ENCODE results near the gene ZNF134. TPM values are rescaled to one million over a fixed set of nuclear protein-coding genes. Genes with fewer than 3 reads are reported as not detected.
A peak's percentile ranks its signal among the peaks of the same experiment; 100 is the strongest.

Gene ZNF134
- total RNA-seq = 34.8 and 40.6 TPM in 2 replicates

- H3K36me3 ChIP-seq (ENCODE audit: control insufficient read depth, insufficient read depth, low read length) = no peaks in the 10 kb centered on the region
- H3K27me3 ChIP-seq (ENCODE audit: control insufficient read depth, insufficient read depth, low read length) = no peaks in the 10 kb centered on the region
- H3K4me3 ChIP-seq (ENCODE audit: low read depth, low read length) = peak within 1 kb of the TSS; percentile 96
- TF ChIP-seq CTCF (IDR thresholded peaks at IDR 0.05; ENCODE audit: insufficient read depth, low read length, poor library complexity, severe bottlenecking) = peak; percentile 14
- DNase-seq (ENCODE audit: low read depth) = peak; percentile 77
Measured at GRCh38 chr19:57613941-57614743, at the start of gene ZNF134. TSS of gene ZNF134 (plus strand) at chr19:57614242. CDS start at chr19:57619469, 5,227 bp downstream.

- Histone ChIP-seq H3K4me3 (ENCODE audit: low read depth, low read length) (no peak overlapping the region), H3K36me3 (ENCODE audit: control insufficient read depth, insufficient read depth, low read length) (no peaks in the 10 kb centered on the region), H3K27me3 (ENCODE audit: control insufficient read depth, insufficient read depth, low read length) (no peaks in the 10 kb centered on the region)
- no peak for TF ChIP-seq CTCF (IDR thresholded peaks at IDR 0.05; ENCODE audit: insufficient read depth, low read length, poor library complexity, severe bottlenecking)
- no peak for DNase-seq (ENCODE audit: low read depth)
Measured at GRCh38 chr19:57566396-57567265, 47.4 kb upstream of the ZNF134 start.

GRCh38 chr19:57570707-57571106 lies 43.3 kb upstream of the ZNF134 start:
- no peaks in the 10 kb centered on the region for H3K27me3 ChIP-seq (ENCODE audit: control insufficient read depth, insufficient read depth, low read length)
- DNase-seq (ENCODE audit: low read depth) = no peak
- no peak for TF ChIP-seq CTCF (IDR thresholded peaks at IDR 0.05; ENCODE audit: insufficient read depth, low read length, poor library complexity, severe bottlenecking)
- H3K4me3 ChIP-seq (ENCODE audit: low read depth, low read length) = no peak overlapping the region
- peaks cover 3% of the 10 kb centered on the region for H3K36me3 ChIP-seq (ENCODE audit: control insufficient read depth, insufficient read depth, low read length)

GRCh38 chr19:57572415-57572947 lies 41.6 kb upstream of the ZNF134 start:
- Histone ChIP-seq H3K36me3 (ENCODE audit: control insufficient read depth, insufficient read depth, low read length) (peaks cover 3% of the 10 kb centered on the region), H3K27me3 (ENCODE audit: control insufficient read depth, insufficient read depth, low read length) (no peaks in the 10 kb centered on the region), H3K4me3 (ENCODE audit: low read depth, low read length) (no peak overlapping the region)
- TF ChIP-seq CTCF (IDR thresholded peaks at IDR 0.05; ENCODE audit: insufficient read depth, low read length, poor library complexity, severe bottlenecking) = no peak
- DNase-seq (ENCODE audit: low read depth) = no peak

- no peak for DNase-seq (ENCODE audit: low read depth)
- H3K27me3 ChIP-seq (ENCODE audit: control insufficient read depth, insufficient read depth, low read length) = no peaks in the 10 kb centered on the region
- peaks cover 3% of the 10 kb centered on the region for H3K36me3 ChIP-seq (ENCODE audit: control insufficient read depth, insufficient read depth, low read length)
- TF ChIP-seq CTCF (IDR thresholded peaks at IDR 0.05; ENCODE audit: insufficient read depth, low read length, poor library complexity, severe bottlenecking) = no peak
- no peak overlapping the region for H3K4me3 ChIP-seq (ENCODE audit: low read depth, low read length)
Measured at GRCh38 chr19:57576661-57577060, 37.4 kb upstream of the ZNF134 start.
